GM20000 (cell line): Measurements from ENCODE around the gene HMMR.
"Not testable (repeated sequence)": the region's sequence is repeated elsewhere in the genome, so short reads cannot be mapped to it uniquely, and the experiment has no call there.

ENCODE experiments used
- DNase-seq: peaks from one replicate; pipeline ENCODE4 v3.0.0; 2012; ENCODE audit warnings: low spot score
- CTCF ChIP-seq: IDR thresholded peaks from 2 replicates; pipeline ENCODE4 v1.5.1; 2012; ENCODE audit warnings: mild to moderate bottlenecking, control low read depth; ENCODE audit errors: extremely low read depth, missing control alignments

Gene HMMR

GRCh38 chr5:163533223-163533622 lies 72.8 kb downstream of the HMMR start:
- DNase-seq: no peak

GRCh38 chr5:163534492-163535094 lies 74.2 kb downstream of the HMMR start:
- no peak for TF ChIP-seq CTCF
- DNase-seq: no peak

More at GRCh38 chr5:163533223-163533622, 72.8 kb downstream of the HMMR start:
- TF ChIP-seq CTCF: no peak

GRCh38 chr5:163535290-163535689 lies 74.9 kb downstream of the HMMR start:
- TF ChIP-seq CTCF: no peak
- DNase-seq: no peak

GRCh38 chr5:163536442-163536841 lies 76.0 kb downstream of the HMMR start:
- not testable (repeated sequence) for DNase-seq

GRCh38 chr5:163540696-163541095 lies 80.3 kb downstream of the HMMR start:
- DNase-seq: no peak
- no peak for TF ChIP-seq CTCF
